K562 (cell line): Measurements from ENCODE around the gene DLAT. TPM values are rescaled to one million over a fixed set of nuclear protein-coding genes. Genes with fewer than 3 reads are reported as not detected.

ENCODE experiments used
- BRCA1 ChIP-seq, 2 experiments: fragments of 450-650 bp in 1 of 2; sonication (generic) in 1 of 2; formaldehyde crosslinking in 1 of 2; IDR thresholded peaks; 2 replicates each; pipeline versions ENCODE4 v1.5.0 to v1.6.1; 2017 to 2020; ENCODE audit warnings: mild to moderate bottlenecking in 1 of 2, missing genetic modification reagents in 1 of 2
- EHMT2 ChIP-seq: fragments of 450-650 bp; IDR thresholded peaks from 2 replicates; pipeline ENCODE4 v1.6.1; 2018; ENCODE audit warnings: antibody characterized with exemption
- HNRNPLL ChIP-seq: fragments of 200-400 bp; formaldehyde crosslinking; IDR thresholded peaks from 2 replicates; pipeline ENCODE4 v1.6.1; 2017; ENCODE audit warnings: low read length, low read depth, mild to moderate bottlenecking; ENCODE audit not compliant: poor library complexity, severe bottlenecking
- TRIM24 ChIP-seq, 2 experiments: fragments of 450-650 bp; IDR thresholded peaks; 2 replicates each; pipeline ENCODE4 v1.6.1; 2016
- ZBTB40 ChIP-seq, 2 experiments: fragments of 450-650 bp in 1 of 2; sonication (generic) in 1 of 2; formaldehyde crosslinking in 1 of 2; IDR thresholded peaks; 2 replicates each; pipeline versions ENCODE4 v1.7.1 to v1.9.0; 2016 to 2022; ENCODE audit warnings: inconsistent platforms in 1 of 2, mild to moderate bottlenecking in 1 of 2, missing genetic modification reagents in 1 of 2
- ZNF354B ChIP-seq: fragments of 250-450 bp; sonication (Bioruptor Pico); IDR thresholded peaks from 2 replicates; pipeline ENCODE4 v1.4.0; 2020
- polyA plus RNA-seq, 8 experiments: library from polyadenylated mRNA; depleted of rRNA in 4 of 8; stranded (reverse) in 5 of 8; unstranded in 3 of 8; fragments of >200 nt; fragmentation: Nextera tagmentation in 2 of 8; fragmentation: Illumina TruSeq in 1 of 8; extraction: Ambion mirVana in 2 of 8; extraction: Trizol in 1 of 8; gene quantifications; 2 replicates each; pipeline versions ENCODE4 v1.2.1 to v1.2.3, GENCODE V29; 2011 to 2014; ENCODE audit warnings: inconsistent platforms in 1 of 8, missing spikeins in 1 of 8
- total RNA-seq, 7 experiments: library from RNA; depleted of rRNA in 6 of 7; stranded (reverse); fragments of >200 nt in 6 of 7; fragmentation: Illumina TruSeq in 2 of 7; extraction: Trizol in 2 of 7; gene quantifications; 2 replicates each; pipeline versions ENCODE4 v1.2.1 to v1.2.3, GENCODE V29; 2011 to 2021; ENCODE audit warnings: low replicate concordance in 1 of 7
- TF ChIP-seq, protein P1 (sequence below): fragments of 450-650 bp; IDR thresholded peaks from 2 replicates; pipeline ENCODE4 v1.6.1; 2016; ENCODE audit warnings: low read depth
- TF ChIP-seq, protein P2 (sequence below): sonication (generic); formaldehyde crosslinking; IDR thresholded peaks from 2 replicates; pipeline ENCODE4 v1.8.0; 2022; ENCODE audit warnings: mild to moderate bottlenecking, missing genetic modification reagents, borderline replicate concordance

DLAT gene
- total and polyA plus RNA-seq, 9 of the 15 experiments (the other 6 are each of a cell fraction or from before 2014, with no cell fraction given), result 41.7 to 152 (median 105) TPM

DNA sequence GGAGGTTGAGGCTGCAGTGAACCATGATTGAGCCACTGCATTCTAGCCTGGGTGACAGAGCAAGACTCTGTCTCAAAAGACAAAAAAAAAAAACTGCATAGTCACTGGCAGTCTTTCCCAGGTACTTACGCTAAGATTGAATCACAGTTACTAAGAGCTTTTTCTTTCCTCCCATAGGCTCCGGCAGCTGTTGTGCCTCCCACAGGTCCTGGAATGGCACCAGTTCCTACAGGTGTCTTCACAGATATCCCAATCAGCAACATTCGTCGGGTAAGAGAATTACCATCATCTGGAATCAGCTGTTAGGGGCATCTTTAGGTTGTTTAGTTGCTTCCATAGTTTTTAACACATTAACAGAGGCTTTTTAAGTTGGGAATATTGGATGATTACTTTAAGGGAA is 19.8 kb downstream of the DLAT start (continued):
- TF ChIP-seq, protein P1, sequence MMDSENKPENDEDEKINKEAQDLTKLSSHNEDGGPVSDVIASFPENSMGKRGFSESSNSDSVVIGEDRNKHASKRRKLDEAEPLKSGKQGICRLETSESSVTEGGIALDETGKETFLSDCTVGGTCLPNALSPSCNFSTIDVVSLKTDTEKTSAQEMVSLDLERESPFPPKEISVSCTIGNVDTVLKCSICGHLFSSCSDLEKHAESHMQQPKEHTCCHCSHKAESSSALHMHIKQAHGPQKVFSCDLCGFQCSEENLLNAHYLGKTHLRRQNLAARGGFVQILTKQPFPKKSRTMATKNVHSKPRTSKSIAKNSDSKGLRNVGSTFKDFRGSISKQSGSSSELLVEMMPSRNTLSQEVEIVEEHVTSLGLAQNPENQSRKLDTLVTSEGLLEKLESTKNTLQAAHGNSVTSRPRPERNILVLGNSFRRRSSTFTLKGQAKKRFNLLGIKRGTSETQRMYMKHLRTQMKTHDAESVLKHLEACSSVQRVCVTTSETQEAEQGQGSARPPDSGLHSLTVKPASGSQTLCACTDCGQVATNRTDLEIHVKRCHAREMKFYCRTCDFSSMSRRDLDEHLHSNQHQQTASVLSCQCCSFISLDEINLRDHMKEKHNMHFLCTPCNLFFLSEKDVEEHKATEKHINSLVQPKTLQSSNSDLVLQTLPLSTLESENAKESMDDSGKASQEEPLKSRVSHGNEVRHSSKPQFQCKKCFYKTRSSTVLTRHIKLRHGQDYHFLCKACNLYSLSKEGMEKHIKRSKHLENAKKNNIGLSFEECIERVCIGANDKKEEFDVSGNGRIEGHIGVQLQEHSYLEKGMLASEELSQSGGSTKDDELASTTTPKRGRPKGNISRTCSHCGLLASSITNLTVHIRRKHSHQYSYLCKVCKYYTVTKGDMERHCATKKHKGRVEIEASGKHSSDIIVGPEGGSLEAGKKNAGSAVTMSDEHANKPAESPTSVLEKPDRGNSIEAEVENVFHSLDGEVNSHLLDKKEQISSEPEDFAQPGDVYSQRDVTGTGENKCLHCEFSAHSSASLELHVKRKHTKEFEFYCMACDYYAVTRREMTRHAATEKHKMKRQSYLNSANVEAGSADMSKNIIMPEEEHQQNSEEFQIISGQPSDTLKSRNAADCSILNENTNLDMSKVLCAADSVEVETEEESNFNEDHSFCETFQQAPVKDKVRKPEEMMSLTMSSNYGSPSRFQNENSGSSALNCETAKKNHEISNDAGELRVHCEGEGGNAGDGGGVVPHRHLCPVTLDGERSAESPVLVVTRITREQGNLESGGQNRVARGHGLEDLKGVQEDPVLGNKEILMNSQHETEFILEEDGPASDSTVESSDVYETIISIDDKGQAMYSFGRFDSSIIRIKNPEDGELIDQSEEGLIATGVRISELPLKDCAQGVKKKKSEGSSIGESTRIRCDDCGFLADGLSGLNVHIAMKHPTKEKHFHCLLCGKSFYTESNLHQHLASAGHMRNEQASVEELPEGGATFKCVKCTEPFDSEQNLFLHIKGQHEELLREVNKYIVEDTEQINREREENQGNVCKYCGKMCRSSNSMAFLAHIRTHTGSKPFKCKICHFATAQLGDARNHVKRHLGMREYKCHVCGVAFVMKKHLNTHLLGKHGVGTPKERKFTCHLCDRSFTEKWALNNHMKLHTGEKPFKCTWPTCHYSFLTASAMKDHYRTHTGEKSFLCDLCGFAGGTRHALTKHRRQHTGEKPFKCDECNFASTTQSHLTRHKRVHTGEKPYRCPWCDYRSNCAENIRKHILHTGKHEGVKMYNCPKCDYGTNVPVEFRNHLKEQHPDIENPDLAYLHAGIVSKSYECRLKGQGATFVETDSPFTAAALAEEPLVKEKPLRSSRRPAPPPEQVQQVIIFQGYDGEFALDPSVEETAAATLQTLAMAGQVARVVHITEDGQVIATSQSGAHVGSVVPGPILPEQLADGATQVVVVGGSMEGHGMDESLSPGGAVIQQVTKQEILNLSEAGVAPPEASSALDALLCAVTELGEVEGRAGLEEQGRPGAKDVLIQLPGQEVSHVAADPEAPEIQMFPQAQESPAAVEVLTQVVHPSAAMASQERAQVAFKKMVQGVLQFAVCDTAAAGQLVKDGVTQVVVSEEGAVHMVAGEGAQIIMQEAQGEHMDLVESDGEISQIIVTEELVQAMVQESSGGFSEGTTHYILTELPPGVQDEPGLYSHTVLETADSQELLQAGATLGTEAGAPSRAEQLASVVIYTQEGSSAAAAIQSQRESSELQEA, result no peak
- TF ChIP-seq BRCA1 (IDR thresholded peaks at IDR 0.05) (no peak), BRCA1 (CRISPR knock-in tag; IDR thresholded peaks at IDR 0.05) (no peak), TRIM24 (IDR thresholded peaks at IDR 0.05) (peak; percentile 62 to 76), ZNF354B (CRISPR knock-in tag) (no peak), HNRNPLL (no peak), EHMT2 (peak; percentile 8; the same call in 1 of the 2 replicates), ZBTB40 (IDR thresholded peaks at IDR 0.05) (no peak), ZBTB40 (CRISPR knock-in tag; IDR thresholded peaks at IDR 0.05) (no peak)
- TF ChIP-seq, protein P2, sequence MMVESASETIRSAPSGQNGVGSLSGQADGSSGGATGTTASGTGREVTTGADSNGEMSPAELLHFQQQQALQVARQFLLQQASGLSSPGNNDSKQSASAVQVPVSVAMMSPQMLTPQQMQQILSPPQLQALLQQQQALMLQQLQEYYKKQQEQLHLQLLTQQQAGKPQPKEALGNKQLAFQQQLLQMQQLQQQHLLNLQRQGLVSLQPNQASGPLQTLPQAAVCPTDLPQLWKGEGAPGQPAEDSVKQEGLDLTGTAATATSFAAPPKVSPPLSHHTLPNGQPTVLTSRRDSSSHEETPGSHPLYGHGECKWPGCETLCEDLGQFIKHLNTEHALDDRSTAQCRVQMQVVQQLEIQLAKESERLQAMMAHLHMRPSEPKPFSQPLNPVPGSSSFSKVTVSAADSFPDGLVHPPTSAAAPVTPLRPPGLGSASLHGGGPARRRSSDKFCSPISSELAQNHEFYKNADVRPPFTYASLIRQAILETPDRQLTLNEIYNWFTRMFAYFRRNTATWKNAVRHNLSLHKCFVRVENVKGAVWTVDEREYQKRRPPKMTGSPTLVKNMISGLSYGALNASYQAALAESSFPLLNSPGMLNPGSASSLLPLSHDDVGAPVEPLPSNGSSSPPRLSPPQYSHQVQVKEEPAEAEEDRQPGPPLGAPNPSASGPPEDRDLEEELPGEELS (CRISPR knock-in tag), result no peak
